GM12864 (cell line): ENCODE measurements around the gene HIVEP2.

ENCODE experiments used
- DNase-seq: peaks from one replicate; pipeline ENCODE4 v3.0.0-alpha.2; 2011; ENCODE audit warnings: low read depth
- H3K4me3 ChIP-seq: 2 replicates; pipeline ENCODE4 v1.5.1; 2011; ENCODE audit warnings: mild to moderate bottlenecking, low read depth, low read length, control low read depth
- CTCF ChIP-seq: IDR thresholded peaks from 2 replicates; pipeline ENCODE4 v1.5.1; 2011; ENCODE audit warnings: low read depth, mild to moderate bottlenecking, moderate library complexity, low read length, control low read depth, inconsistent platforms; ENCODE audit errors: missing control alignments

HIVEP2 gene

GRCh38 chr6:142918339-142919042 lies 26.5 kb downstream of the HIVEP2 start:
- no peak for TF ChIP-seq CTCF
- H3K4me3 ChIP-seq: no peak overlapping the region
- DNase-seq: no peak

- TF ChIP-seq CTCF: no peak
- H3K4me3 ChIP-seq: no peak overlapping the region
- DNase-seq: no peak
Observed at GRCh38 chr6:142916881-142917280, 28.1 kb downstream of the HIVEP2 start.

- DNase-seq: no peak
- TF ChIP-seq CTCF: no peak
- no peak overlapping the region for H3K4me3 ChIP-seq
Observed at GRCh38 chr6:142914937-142915697, 29.9 kb downstream of the HIVEP2 start.

- TF ChIP-seq CTCF: no peak
- no peak overlapping the region for H3K4me3 ChIP-seq
- DNase-seq: no peak
Observed at GRCh38 chr6:142914369-142914768, 30.6 kb downstream of the HIVEP2 start.

GRCh38 chr6:142913511-142914047 lies 31.4 kb downstream of the HIVEP2 start:
- DNase-seq: peak; percentile 88
- TF ChIP-seq CTCF: peak; percentile 36
- peak overlapping the region; percentile 0; the same call in 1 of the 2 replicates for H3K4me3 ChIP-seq

- H3K4me3 ChIP-seq: no peak overlapping the region; the same call in 1 of the 2 replicates
- peak; percentile 74 for DNase-seq
- no peak for TF ChIP-seq CTCF
Observed at GRCh38 chr6:142913036-142913510, 31.9 kb downstream of the HIVEP2 start.
